22Rv1 (cell line): ENCODE data around the gene XYLB.

Source experiments
- ZFX ChIP-seq: fragments of 450-650 bp; IDR thresholded peaks from 2 replicates; pipeline ENCODE4 v1.6.1; 2017; ENCODE audit warnings: antibody characterized with exemption, borderline replicate concordance
- TF ChIP-seq, protein P1 (sequence below): fragments of 450-650 bp; IDR thresholded peaks from 2 replicates; pipeline ENCODE4 v1.5.1; 2017; ENCODE audit warnings: mild to moderate bottlenecking

DNA sequence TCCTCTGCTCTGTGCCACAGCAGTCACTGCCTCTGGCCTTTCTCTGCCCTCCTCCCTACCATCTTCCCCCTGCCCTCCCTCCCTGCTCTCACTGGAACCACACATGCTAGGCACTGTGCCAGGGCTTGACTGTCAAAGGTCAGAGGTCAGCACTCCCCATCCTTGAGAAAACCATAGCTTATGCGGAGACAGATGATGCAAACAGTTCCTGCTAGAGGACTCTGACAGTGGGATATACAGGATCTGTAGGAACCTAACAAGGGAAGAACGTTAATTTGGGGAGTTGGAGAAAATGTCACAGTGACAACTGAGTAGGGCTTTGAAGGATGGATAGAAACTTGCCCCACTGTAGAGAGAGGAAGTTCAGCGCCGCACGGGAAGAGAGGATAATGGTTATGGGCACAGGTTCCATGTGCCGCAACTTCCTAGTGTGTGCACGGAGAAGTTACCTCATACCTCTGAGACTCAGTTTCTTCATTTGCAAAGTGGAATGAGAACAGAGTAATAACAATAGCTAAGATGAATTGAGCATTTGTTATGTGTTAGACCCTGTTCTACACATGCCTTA, 29.3 kb upstream of the XYLB start:
- TF ChIP-seq, protein P1, sequence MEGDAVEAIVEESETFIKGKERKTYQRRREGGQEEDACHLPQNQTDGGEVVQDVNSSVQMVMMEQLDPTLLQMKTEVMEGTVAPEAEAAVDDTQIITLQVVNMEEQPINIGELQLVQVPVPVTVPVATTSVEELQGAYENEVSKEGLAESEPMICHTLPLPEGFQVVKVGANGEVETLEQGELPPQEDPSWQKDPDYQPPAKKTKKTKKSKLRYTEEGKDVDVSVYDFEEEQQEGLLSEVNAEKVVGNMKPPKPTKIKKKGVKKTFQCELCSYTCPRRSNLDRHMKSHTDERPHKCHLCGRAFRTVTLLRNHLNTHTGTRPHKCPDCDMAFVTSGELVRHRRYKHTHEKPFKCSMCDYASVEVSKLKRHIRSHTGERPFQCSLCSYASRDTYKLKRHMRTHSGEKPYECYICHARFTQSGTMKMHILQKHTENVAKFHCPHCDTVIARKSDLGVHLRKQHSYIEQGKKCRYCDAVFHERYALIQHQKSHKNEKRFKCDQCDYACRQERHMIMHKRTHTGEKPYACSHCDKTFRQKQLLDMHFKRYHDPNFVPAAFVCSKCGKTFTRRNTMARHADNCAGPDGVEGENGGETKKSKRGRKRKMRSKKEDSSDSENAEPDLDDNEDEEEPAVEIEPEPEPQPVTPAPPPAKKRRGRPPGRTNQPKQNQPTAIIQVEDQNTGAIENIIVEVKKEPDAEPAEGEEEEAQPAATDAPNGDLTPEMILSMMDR, result no peak
- no peak for TF ChIP-seq ZFX
